HL-60/S4 (cell line): ENCODE results near the gene EDIL3.

Source experiments
- in situ Hi-C: fragments of 300-500 bp; cut with MboI; formaldehyde crosslinking; loops from 2 replicates; pipeline ENCODE4 v1.14.3; 2022; ENCODE audit warnings: low sequenced_read_pairs

Gene EDIL3

DNA sequence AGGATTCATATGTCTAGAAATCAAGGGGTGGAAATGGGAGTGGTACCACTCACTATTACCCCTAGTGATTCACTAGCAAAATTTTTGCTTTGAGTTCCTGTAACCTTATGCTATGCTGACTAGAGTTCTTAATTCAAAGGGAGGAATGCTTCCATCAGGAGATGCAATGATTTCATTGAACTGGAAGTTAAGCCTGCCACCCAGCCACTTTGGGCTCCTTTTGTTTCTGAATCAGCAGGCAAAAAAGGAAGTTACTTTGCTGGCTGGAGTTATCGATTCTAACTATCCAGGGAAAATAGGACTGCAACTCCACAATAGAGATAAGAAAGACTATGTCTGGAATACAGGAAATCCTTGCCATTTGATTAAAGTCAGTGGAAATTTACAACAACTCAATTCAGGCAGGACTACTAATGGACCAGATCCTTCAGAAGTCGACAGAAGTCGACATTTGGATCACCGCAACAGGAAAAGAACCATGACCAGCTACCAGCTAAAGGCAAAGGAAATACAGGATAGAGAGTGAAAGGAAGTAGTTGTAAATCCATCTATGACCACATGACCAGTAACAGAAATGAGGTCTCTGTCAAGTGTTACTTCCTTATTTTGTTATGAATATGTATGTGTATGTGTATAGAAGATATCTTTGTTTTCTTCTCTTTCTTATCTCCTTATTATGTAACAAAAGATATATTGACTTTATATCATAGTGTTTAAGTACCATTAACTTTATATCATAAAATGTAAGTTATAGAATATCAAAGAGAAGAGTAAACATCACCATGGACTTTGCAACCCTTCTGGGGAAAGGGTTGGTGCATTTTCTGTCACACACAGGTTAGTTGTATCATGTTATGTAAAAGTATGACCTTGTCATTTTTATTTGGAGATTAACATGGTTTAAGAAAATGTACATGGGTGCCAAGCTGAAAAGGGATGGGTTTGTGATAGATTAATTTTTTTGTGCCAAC, 465.3 kb downstream of the EDIL3 start:
- in situ Hi-C loops = no loop called here

- in situ Hi-C loops = no loop called here
Measured at GRCh38 chr5:83917261-83917908, 467.3 kb downstream of the EDIL3 start.

- in situ Hi-C loops = no loop called here
Measured at GRCh38 chr5:83914662-83915418, 469.8 kb downstream of the EDIL3 start.

DNA sequence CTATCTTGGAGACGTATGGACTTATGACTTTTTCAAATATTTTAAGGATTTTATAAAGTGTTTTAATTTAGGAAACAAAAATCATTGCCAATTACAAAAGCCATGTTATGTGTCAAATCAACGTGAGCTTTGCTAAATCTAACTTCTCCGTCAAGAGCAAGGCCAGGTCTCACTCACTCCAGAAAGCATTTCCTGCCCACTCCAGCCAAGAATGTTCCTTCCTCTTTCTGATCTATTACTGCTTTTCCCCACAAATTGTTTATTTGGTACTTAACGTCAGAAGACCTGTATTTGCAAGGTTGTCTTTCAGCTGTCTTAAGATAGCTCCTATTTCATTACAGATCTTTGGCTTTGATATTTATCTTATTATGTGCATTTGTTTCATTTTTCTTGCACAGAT, 470.5 kb downstream of the EDIL3 start:
- in situ Hi-C loops = no loop called here

DNA sequence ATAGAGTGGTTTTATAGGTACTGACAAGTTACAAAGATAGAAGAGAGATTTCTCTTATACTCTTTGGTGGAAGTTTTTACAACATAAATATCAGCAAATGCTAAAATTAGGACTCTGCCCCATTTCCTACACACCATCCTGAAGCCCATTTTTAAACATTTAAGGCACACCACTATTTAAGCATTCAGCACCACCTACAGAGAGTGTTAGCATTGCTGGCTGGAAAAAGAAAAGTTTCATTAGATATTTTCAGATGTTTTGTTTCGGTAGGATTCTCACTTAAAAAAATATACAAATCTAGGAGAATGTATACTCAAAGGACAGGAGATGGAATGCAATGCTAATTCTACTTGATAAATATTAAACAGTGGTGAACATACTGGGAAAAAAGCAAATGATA, 471.1 kb downstream of the EDIL3 start:
- in situ Hi-C loops = no loop called here

- in situ Hi-C loops = no loop called here
Measured at GRCh38 chr5:83911367-83911919, 473.2 kb downstream of the EDIL3 start.

GRCh38 chr5:83900306-83900705, 484.4 kb downstream of the EDIL3 start:
- in situ Hi-C loops = no loop called here

- in situ Hi-C loops = no loop called here
Measured at GRCh38 chr5:83899326-83899970, 485.2 kb downstream of the EDIL3 start.

- in situ Hi-C loops = no loop called here
Measured at GRCh38 chr5:83895860-83896259, 488.8 kb downstream of the EDIL3 start.

DNA sequence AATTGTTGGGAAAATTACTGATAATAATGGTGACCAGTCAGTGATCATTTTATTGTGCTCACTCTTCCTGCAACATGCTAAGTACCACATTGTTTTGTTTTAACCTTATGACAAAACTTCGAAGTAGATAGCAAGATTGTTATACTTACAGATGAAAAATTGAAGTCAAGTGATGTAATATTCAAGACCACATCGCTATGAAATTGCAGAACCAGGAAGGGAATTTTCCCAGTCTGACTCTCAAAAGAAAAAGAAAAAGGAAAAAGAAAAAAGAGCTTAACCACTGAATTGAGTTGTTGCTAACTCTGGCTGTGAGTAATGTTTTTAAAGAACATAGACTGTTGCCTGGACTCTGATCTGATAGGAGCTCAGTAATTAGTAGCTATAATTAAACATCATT, 493.4 kb downstream of the EDIL3 start:
- in situ Hi-C loops = no loop called here
